K562 (cell line): ENCODE measurements around the gene CCR8. TPM values are rescaled to one million over a fixed set of nuclear protein-coding genes. Genes with fewer than 3 reads are reported as not detected.
"Not testable (repeated sequence)": the region's sequence is repeated elsewhere in the genome, so short reads cannot be mapped to it uniquely, and the experiment has no call there.

Experiments used
- ATAC-seq: fragments of 200-7000 bp; cut with Tn5 transposase; 3 replicates; pipeline ENCODE4 v1.9.1; 2020; ENCODE audit warnings: moderate library complexity
- BruUV-seq: library from RNA; stranded (reverse); fragments of 400-500 nt; replicated peaks from 2 replicates; lab custom pipeline; 2021; lab: Mats Ljungman, UMichigan
- CTCF ChIA-PET: fragments of 300-600 bp; formaldehyde crosslinking; extraction: SDS; loops from one replicate; lab custom pipeline; 2021; ENCODE audit warnings: low intra/inter-chr PET ratio; lab: Yijun Ruan, JAX
- POLR2A ChIA-PET: fragments of 300-600, 350-650 bp; sonication (Branson Sonifier 250); formaldehyde crosslinking; extraction: SDS; loops from one replicate; lab custom pipeline; 2021; ENCODE audit warnings: antibody characterized with exemption, inconsistent platforms; lab: Yijun Ruan, JAX
- DNase-seq, 4 experiments: peaks; one replicate each; pipeline versions ENCODE4 v3.0.0 to v3.0.0-alpha.2; 2011 to 2018; ENCODE audit warnings: low spot score in 3 of 4, mixed read lengths in 3 of 4; ENCODE audit errors: extremely low read depth in 1 of 4
- FAIRE-seq: peaks from 2 replicates; lab custom pipeline; 2011; peaks lifted over from hg19 to GRCh38; lab: Jason Lieb, UNC
- H2AFZ ChIP-seq: 2 replicates; pipeline ENCODE4 v1.6.0; 2011; ENCODE audit warnings: low read depth, low read length, control low read depth, inconsistent platforms
- H3K27ac ChIP-seq: fragments of 200-600 bp; 3 replicates; pipeline ENCODE4 v1.8.0; 2011; ENCODE audit warnings: low read depth, mild to moderate bottlenecking, control low read depth, inconsistent platforms, low read length, moderate library complexity, mixed read lengths; ENCODE audit errors: extremely low read depth
- H3K27me3 ChIP-seq, 2 experiments: fragments of 300-600 bp in 1 of 2; 2 replicates in 1 of 2; 3 replicates in 1 of 2; pipeline versions ENCODE4 v1.6.0 to v1.8.0; 2011; ENCODE audit warnings: inconsistent platforms in 2 of 2, low read length in 2 of 2, mild to moderate bottlenecking in 1 of 2, mixed read lengths in 1 of 2, moderate library complexity in 1 of 2; ENCODE audit not compliant: control insufficient read depth in 2 of 2, insufficient read depth in 2 of 2
- H3K36me3 ChIP-seq: fragments of 300-600 bp; 3 replicates; pipeline ENCODE4 v1.8.0; 2011; ENCODE audit warnings: mild to moderate bottlenecking, low read length, inconsistent platforms; ENCODE audit not compliant: control insufficient read depth, insufficient read depth
- H3K4me1 ChIP-seq, 2 experiments: fragments of 200-600 bp in 1 of 2; replicated peaks in 1 of 2; 2 replicates in 1 of 2; 3 replicates in 1 of 2; pipeline versions ENCODE4 v1.5.1 to v1.8.0; 2011; ENCODE audit warnings: inconsistent platforms in 2 of 2, low read length in 2 of 2, mild to moderate bottlenecking in 1 of 2, mixed read lengths in 1 of 2, moderate library complexity in 1 of 2; ENCODE audit not compliant: control insufficient read depth in 2 of 2, insufficient read depth in 2 of 2
- H3K4me2 ChIP-seq: 2 replicates; pipeline ENCODE4 v1.6.1; 2011; ENCODE audit warnings: low read length, control low read depth, inconsistent platforms, mixed read lengths; ENCODE audit not compliant: insufficient read depth
- H3K4me3 ChIP-seq: fragments of 200-600 bp; sonication (generic), shearing (Covaris generic); 2 replicates; pipeline ENCODE4 v1.5.1; 2016; ENCODE audit warnings: control low read depth, inconsistent platforms
- H3K79me2 ChIP-seq: fragments of 200-600 bp; 3 replicates; pipeline ENCODE4 v1.8.0; 2011; ENCODE audit warnings: low read length, inconsistent platforms; ENCODE audit not compliant: control insufficient read depth, insufficient read depth
- H3K9ac ChIP-seq, 2 experiments: 2 replicates each; pipeline versions ENCODE4 v1.6.0 to v1.6.1; 2011; ENCODE audit warnings: low read depth in 2 of 2, low read length in 2 of 2, control low read depth in 1 of 2, inconsistent platforms in 1 of 2, mild to moderate bottlenecking in 1 of 2, mixed read lengths in 1 of 2; ENCODE audit not compliant: insufficient read depth in 1 of 2
- H3K9me1 ChIP-seq: one replicate; pipeline ENCODE4 v1.6.0; 2011; ENCODE audit warnings: inconsistent platforms, mild to moderate bottlenecking, low read length, moderate library complexity; ENCODE audit not compliant: control insufficient read depth, insufficient read depth
- H3K9me3 ChIP-seq: replicated peaks from 2 replicates; pipeline ENCODE4 v1.5.1; 2011; ENCODE audit warnings: low read depth, low read length, inconsistent platforms; ENCODE audit not compliant: control insufficient read depth, insufficient read depth
- H4K20me1 ChIP-seq: replicated peaks from 2 replicates; pipeline ENCODE4 v1.6.1; 2011; ENCODE audit warnings: low read length, inconsistent platforms, mixed read lengths; ENCODE audit not compliant: control insufficient read depth, insufficient read depth
- DDX20 ChIP-seq: fragments of 450-650 bp; IDR thresholded peaks from 2 replicates; pipeline ENCODE4 v1.6.1; 2016; ENCODE audit warnings: missing genetic modification characterization, low read depth, mild to moderate bottlenecking, missing compliant biosample characterization, moderate library complexity
- GTF2A2 ChIP-seq: IDR thresholded peaks from 2 replicates; pipeline ENCODE4 v1.6.1; 2016; ENCODE audit warnings: mild to moderate bottlenecking, missing genetic modification characterization, missing compliant biosample characterization
- HIVEP1 ChIP-seq: fragments of 250-450 bp; sonication (Bioruptor Pico); IDR thresholded peaks from 2 replicates; pipeline ENCODE4 v1.4.0; 2020; ENCODE audit warnings: mild to moderate bottlenecking
- MEF2D ChIP-seq: conservative IDR thresholded peaks from 2 replicates; pipeline ENCODE4 v1.6.1; 2016; ENCODE audit warnings: low read depth, missing genetic modification characterization, missing compliant biosample characterization
- PTTG1 ChIP-seq: fragments of 450-650 bp; IDR thresholded peaks from 2 replicates; pipeline ENCODE4 v1.6.1; 2016; ENCODE audit warnings: low read depth, mild to moderate bottlenecking, missing genetic modification characterization, missing compliant biosample characterization
- TAF7 ChIP-seq: fragments of 450-650 bp; IDR thresholded peaks from 2 replicates; pipeline ENCODE4 v1.6.1; 2016; ENCODE audit warnings: missing genetic modification characterization, missing compliant biosample characterization
- ZKSCAN3 ChIP-seq: fragments of 250-450 bp; sonication (Bioruptor Pico); IDR thresholded peaks from 2 replicates; pipeline ENCODE4 v1.4.0; 2020
- ZNF444 ChIP-seq: fragments of 250-450 bp; sonication (Bioruptor Pico); IDR thresholded peaks from 2 replicates; pipeline ENCODE4 v1.4.0; 2020; ENCODE audit warnings: mild to moderate bottlenecking, moderate library complexity
- ZNF589 ChIP-seq: fragments of 200-800 bp; sonication (Bioruptor generic); IDR thresholded peaks from 2 replicates; pipeline ENCODE4 v1.6.1; 2016; ENCODE audit warnings: low read depth, missing genetic modification characterization, missing compliant biosample characterization
- ZNF644 ChIP-seq: fragments of 200-800 bp; sonication (Bioruptor generic); IDR thresholded peaks from 2 replicates; pipeline ENCODE4 v1.6.1; 2016; ENCODE audit warnings: low read depth, missing genetic modification characterization, missing compliant biosample characterization
- ZNF695 ChIP-seq: fragments of 450-650 bp; formaldehyde crosslinking; IDR thresholded peaks from 2 replicates; pipeline ENCODE4 v1.4.0; 2020; ENCODE audit warnings: mild to moderate bottlenecking, moderate library complexity
- WGBS: fragments of 100-300 bp; shearing (Covaris generic); methylation state at CpG from one replicate; pipeline ENCODE4 v1.1.6; 2016; ENCODE audit warnings: low coverage, mixed read lengths; ENCODE audit not compliant: insufficient coverage; ENCODE audit errors: missing lambda C conversion rate; 5-methylcytosine and 5-hydroxymethylcytosine counted together
- in situ Hi-C: fragments of 300-500 bp; cut with MboI; formaldehyde crosslinking; loops from 4 replicates; pipeline ENCODE4 v1.15.0; 2018; ENCODE audit warnings: inconsistent platforms, mixed read lengths
- intact Hi-C: fragments of 100-400 bp; cut with micrococcal nuclease; formaldehyde crosslinking; loops from 2 replicates; pipeline ENCODE4 v1.14.2; 2022
- polyA plus RNA-seq, 8 experiments: library from polyadenylated mRNA; depleted of rRNA in 4 of 8; stranded (reverse) in 5 of 8; unstranded in 3 of 8; fragments of >200 nt; fragmentation: Nextera tagmentation in 2 of 8; fragmentation: Illumina TruSeq in 1 of 8; extraction: Ambion mirVana in 2 of 8; extraction: Trizol in 1 of 8; gene quantifications; 2 replicates each; pipeline versions ENCODE4 v1.2.1 to v1.2.3, GENCODE V29; 2011 to 2014; ENCODE audit warnings: inconsistent platforms in 1 of 8, missing spikeins in 1 of 8
- total RNA-seq, 7 experiments: library from RNA; depleted of rRNA in 6 of 7; stranded (reverse); fragments of >200 nt in 6 of 7; fragmentation: Illumina TruSeq in 2 of 7; extraction: Trizol in 2 of 7; gene quantifications; 2 replicates each; pipeline versions ENCODE4 v1.2.1 to v1.2.3, GENCODE V29; 2011 to 2021; ENCODE audit warnings: low replicate concordance in 1 of 7
- TF ChIP-seq, protein P1 (sequence below), 3 experiments: fragments of 200-800 bp in 1 of 3; sonication (Bioruptor generic) in 1 of 3; sonication (generic) in 1 of 3; formaldehyde crosslinking in 1 of 3; IDR thresholded peaks; 2 replicates each; pipeline versions ENCODE4 v1.6.1 to v1.8.0; 2016 to 2022; ENCODE audit warnings: mild to moderate bottlenecking in 2 of 3, missing compliant biosample characterization in 2 of 3, missing genetic modification characterization in 2 of 3, missing genetic modification reagents in 1 of 3
- TF ChIP-seq, protein P2 (sequence below): fragments of 200-800 bp; sonication (Bioruptor generic); IDR thresholded peaks from 2 replicates; pipeline ENCODE4 v1.6.1; 2017; ENCODE audit warnings: missing genetic modification characterization, missing compliant biosample characterization
- TF ChIP-seq, protein P3 (sequence below): fragments of 250-450 bp; sonication (Bioruptor Pico); IDR thresholded peaks from 2 replicates; pipeline ENCODE4 v1.8.0; 2021; ENCODE audit warnings: moderate library complexity, mild to moderate bottlenecking, inconsistent platforms
- TF ChIP-seq, protein P4 (sequence below): fragments of 450-650 bp; formaldehyde crosslinking; IDR thresholded peaks from 2 replicates; pipeline ENCODE4 v1.4.0; 2020; ENCODE audit warnings: mild to moderate bottlenecking

The CCR8 gene
- total and polyA plus RNA-seq, 9 of the 15 experiments (the other 6 are each of a cell fraction or from before 2014, with no cell fraction given) = not detected

DNA sequence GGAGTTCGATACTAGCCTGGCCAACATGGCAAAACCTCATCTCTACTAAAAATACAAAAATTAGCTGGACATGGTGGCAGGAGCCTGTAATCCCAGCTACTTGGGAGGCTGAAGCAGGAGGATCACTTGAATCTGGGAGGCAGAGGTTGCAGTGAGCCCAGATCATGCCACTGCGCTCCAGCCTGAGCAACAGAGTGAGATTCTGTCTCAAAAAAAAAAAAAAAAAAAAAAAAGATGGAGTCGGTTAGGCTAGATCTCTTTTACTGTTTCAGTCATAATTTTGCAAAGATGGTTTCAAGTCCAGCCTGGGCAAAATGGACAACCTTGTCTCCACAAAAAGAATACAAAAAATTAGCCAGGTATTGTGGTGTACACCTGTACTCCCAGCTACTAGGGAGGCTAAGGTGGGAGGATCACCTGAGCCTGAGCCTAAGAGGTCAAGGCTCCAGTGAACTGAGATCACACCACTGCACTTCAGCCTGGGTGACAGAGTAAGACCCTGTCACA is 7.2 kb upstream of the CCR8 start:
- H3K79me2 ChIP-seq, DNase-seq, in situ Hi-C loops, H4K20me1 ChIP-seq, H2AFZ ChIP-seq, BruUV-seq, intact Hi-C loops, H3K9me3 ChIP-seq, H3K9ac ChIP-seq, ATAC-seq, H3K4me3 ChIP-seq, H3K27me3 ChIP-seq, H3K9me1 ChIP-seq, H3K36me3 ChIP-seq, H3K4me2 ChIP-seq, FAIRE-seq: not testable (repeated sequence)
- 25% methylated on average over 3 of the region's 3 CpGs for WGBS
- ChIA-PET POLR2A (interaction anchor here (0.8 kb wide), 1 partner anchor 25 kb away, joined by 5 read pairs; no protein-coding TSS in a partner anchor), CTCF (interaction anchor here (0.5 kb wide), 1 partner anchor 424 kb away, joined by 3 read pairs; no protein-coding TSS in a partner anchor)
- Histone ChIP-seq H3K27ac (peak overlapping the region; percentile 50; the same call in 1 of the 3 replicates), H3K4me1 (peaks cover 0 to 20% of the 10 kb centered on the region in 2 experiments; a peak in 3 of 5 replicates)
- TF ChIP-seq ZNF644 = peak; percentile 98
- TF ChIP-seq GTF2A2 (tag) = peak; percentile 97
- TF ChIP-seq, protein P1, sequence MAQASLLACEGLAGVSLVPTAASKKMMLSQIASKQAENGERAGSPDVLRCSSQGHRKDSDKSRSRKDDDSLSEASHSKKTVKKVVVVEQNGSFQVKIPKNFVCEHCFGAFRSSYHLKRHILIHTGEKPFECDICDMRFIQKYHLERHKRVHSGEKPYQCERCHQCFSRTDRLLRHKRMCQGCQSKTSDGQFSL (CRISPR knock-in tag; IDR thresholded peaks at IDR 0.05) = not testable (repeated sequence)
- TF ChIP-seq, protein P1 (tag; IDR thresholded peaks at IDR 0.05) = peak in 1 of 2 experiments; percentile 99; a peak in 2 of 4 replicates
- TF ChIP-seq DDX20 = peak; percentile 98
- peak; percentile 94 for TF ChIP-seq TAF7 (tag)
- TF ChIP-seq ZNF695 (CRISPR knock-in tag) = peak; percentile 37; the same call in 1 of the 2 replicates
- TF ChIP-seq, protein P2, sequence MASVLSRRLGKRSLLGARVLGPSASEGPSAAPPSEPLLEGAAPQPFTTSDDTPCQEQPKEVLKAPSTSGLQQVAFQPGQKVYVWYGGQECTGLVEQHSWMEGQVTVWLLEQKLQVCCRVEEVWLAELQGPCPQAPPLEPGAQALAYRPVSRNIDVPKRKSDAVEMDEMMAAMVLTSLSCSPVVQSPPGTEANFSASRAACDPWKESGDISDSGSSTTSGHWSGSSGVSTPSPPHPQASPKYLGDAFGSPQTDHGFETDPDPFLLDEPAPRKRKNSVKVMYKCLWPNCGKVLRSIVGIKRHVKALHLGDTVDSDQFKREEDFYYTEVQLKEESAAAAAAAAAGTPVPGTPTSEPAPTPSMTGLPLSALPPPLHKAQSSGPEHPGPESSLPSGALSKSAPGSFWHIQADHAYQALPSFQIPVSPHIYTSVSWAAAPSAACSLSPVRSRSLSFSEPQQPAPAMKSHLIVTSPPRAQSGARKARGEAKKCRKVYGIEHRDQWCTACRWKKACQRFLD (CRISPR knock-in tag) = peak; percentile 96
- peak; percentile 64 for TF ChIP-seq ZKSCAN3 (CRISPR knock-in tag)
- TF ChIP-seq HIVEP1 (CRISPR knock-in tag) = peak; percentile 87
- TF ChIP-seq, protein P3, sequence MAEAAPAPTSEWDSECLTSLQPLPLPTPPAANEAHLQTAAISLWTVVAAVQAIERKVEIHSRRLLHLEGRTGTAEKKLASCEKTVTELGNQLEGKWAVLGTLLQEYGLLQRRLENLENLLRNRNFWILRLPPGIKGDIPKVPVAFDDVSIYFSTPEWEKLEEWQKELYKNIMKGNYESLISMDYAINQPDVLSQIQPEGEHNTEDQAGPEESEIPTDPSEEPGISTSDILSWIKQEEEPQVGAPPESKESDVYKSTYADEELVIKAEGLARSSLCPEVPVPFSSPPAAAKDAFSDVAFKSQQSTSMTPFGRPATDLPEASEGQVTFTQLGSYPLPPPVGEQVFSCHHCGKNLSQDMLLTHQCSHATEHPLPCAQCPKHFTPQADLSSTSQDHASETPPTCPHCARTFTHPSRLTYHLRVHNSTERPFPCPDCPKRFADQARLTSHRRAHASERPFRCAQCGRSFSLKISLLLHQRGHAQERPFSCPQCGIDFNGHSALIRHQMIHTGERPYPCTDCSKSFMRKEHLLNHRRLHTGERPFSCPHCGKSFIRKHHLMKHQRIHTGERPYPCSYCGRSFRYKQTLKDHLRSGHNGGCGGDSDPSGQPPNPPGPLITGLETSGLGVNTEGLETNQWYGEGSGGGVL = peak; percentile 72
- TF ChIP-seq, protein P4, sequence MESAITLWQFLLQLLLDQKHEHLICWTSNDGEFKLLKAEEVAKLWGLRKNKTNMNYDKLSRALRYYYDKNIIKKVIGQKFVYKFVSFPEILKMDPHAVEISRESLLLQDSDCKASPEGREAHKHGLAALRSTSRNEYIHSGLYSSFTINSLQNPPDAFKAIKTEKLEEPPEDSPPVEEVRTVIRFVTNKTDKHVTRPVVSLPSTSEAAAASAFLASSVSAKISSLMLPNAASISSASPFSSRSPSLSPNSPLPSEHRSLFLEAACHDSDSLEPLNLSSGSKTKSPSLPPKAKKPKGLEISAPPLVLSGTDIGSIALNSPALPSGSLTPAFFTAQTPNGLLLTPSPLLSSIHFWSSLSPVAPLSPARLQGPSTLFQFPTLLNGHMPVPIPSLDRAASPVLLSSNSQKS = 0 out of 2 replicates have a peak, but pooled peaks have one; percentile 12
- TF ChIP-seq PTTG1 (tag) = peak; percentile 98
- TF ChIP-seq MEF2D (tag) = peak; percentile 94
- peak; percentile 67; the same call in 1 of the 2 replicates for TF ChIP-seq ZNF444
- TF ChIP-seq ZNF589 (CRISPR knock-in tag) = peak; percentile 99
